AG04450 (cell line): Measurements from ENCODE around the gene ANO10. TPM values are rescaled to one million over a fixed set of nuclear protein-coding genes. Genes with fewer than 3 reads are reported as not detected.

ENCODE experiments used
- CTCF ChIA-PET: fragments of 300-600, 350-600 bp; formaldehyde crosslinking; extraction: SDS; loops from one replicate; lab custom pipeline; 2022; ENCODE audit warnings: antibody characterized with exemption, inconsistent platforms; lab: Charles Lee
- POLR2A ChIA-PET: fragments of 350-600 bp; formaldehyde crosslinking; extraction: SDS; loops from one replicate; lab custom pipeline; 2021; ENCODE audit warnings: antibody characterized with exemption, inconsistent platforms; lab: Yijun Ruan, JAX
- DNase-seq: peaks from one replicate; pipeline ENCODE4 v3.0.0-alpha.2; 2011; ENCODE audit warnings: low read depth, low spot score
- H3K27ac ChIP-seq: one replicate; pipeline ENCODE4 v1.5.1; 2012; ENCODE audit warnings: low read depth, low read length, control low read depth
- H3K27me3 ChIP-seq: one replicate; pipeline ENCODE4 v1.6.0; 2012; ENCODE audit warnings: low read length; ENCODE audit not compliant: control insufficient read depth, insufficient read depth
- H3K4me3 ChIP-seq: 2 replicates; pipeline ENCODE4 v1.5.1; 2011; ENCODE audit warnings: mild to moderate bottlenecking, low read depth, low read length, control low read depth
- H3K9me3 ChIP-seq: 2 replicates; pipeline ENCODE4 v1.5.1; 2012; ENCODE audit warnings: low read length; ENCODE audit not compliant: control insufficient read depth, insufficient read depth
- CTCF ChIP-seq: IDR thresholded peaks from 2 replicates; pipeline ENCODE4 v1.5.1; 2011; ENCODE audit warnings: low read depth, low read length, control low read depth, inconsistent platforms
- polyA plus RNA-seq: library from polyadenylated mRNA; depleted of rRNA; stranded (reverse); fragments of >200 nt; gene quantifications from 2 replicates; pipeline ENCODE4 v1.2.3, GENCODE V29; 2011

ANO10 gene
- polyA plus RNA-seq, 1 experiment, result 87.1 TPM

GRCh38 chr3:43346978-43347749 lies 274.6 kb downstream of the ANO10 start:
- no peak for TF ChIP-seq CTCF
- peaks cover 3% of the 10 kb centered on the region; the same call in 1 of the 2 replicates for H3K9me3 ChIP-seq
- ChIA-PET CTCF (interaction anchor here (1.4 to 1.5 kb wide), 2 partner anchors 11 to 186 kb away, joined by 3 read pairs; no protein-coding TSS in a partner anchor), POLR2A (no interaction called here)
- H3K4me3 ChIP-seq, result no peak overlapping the region
- no peak overlapping the region for H3K27ac ChIP-seq
- no peaks in the 10 kb centered on the region for H3K27me3 ChIP-seq
- DNase-seq, result no peak

- CTCF ChIA-PET, result interaction anchor here (1.4 to 1.5 kb wide), 2 partner anchors 12 to 185 kb away, joined by 3 read pairs; no protein-coding TSS in a partner anchor
- Histone ChIP-seq H3K4me3 (no peak overlapping the region), H3K27me3 (no peaks in the 10 kb centered on the region), H3K9me3 (peaks cover 3% of the 10 kb centered on the region; the same call in 1 of the 2 replicates), H3K27ac (no peak overlapping the region)
- TF ChIP-seq CTCF, result no peak
- no peak for DNase-seq
- POLR2A ChIA-PET, result no interaction called here
These were observed 275.9 kb downstream of the ANO10 start for GRCh38 chr3:43345877-43346276.

- TF ChIP-seq CTCF, result no peak
- no peaks in the 10 kb centered on the region for H3K27me3 ChIP-seq
- H3K4me3 ChIP-seq, result no peak overlapping the region
- ChIA-PET POLR2A (no interaction called here), CTCF (no interaction called here)
- no peak overlapping the region for H3K27ac ChIP-seq
- H3K9me3 ChIP-seq, result peaks cover 3% of the 10 kb centered on the region; the same call in 1 of the 2 replicates
- DNase-seq, result no peak
These were observed 276.6 kb downstream of the ANO10 start for GRCh38 chr3:43345246-43345645.

- ChIA-PET CTCF (no interaction called here), POLR2A (no interaction called here)
- no peak for TF ChIP-seq CTCF
- H3K9me3 ChIP-seq, result peaks cover 3% of the 10 kb centered on the region; the same call in 1 of the 2 replicates
- no peaks in the 10 kb centered on the region for H3K27me3 ChIP-seq
- H3K4me3 ChIP-seq, result no peak overlapping the region
- no peak for DNase-seq
- H3K27ac ChIP-seq, result no peak overlapping the region
These were observed 277.3 kb downstream of the ANO10 start for GRCh38 chr3:43344520-43344919.

- ChIA-PET POLR2A (no interaction called here), CTCF (no interaction called here)
- DNase-seq, result no peak
- Histone ChIP-seq H3K4me3 (no peak overlapping the region), H3K9me3 (peaks cover 3% of the 10 kb centered on the region; the same call in 1 of the 2 replicates), H3K27me3 (no peaks in the 10 kb centered on the region), H3K27ac (no peak overlapping the region)
- TF ChIP-seq CTCF, result no peak
These were observed 278.0 kb downstream of the ANO10 start for GRCh38 chr3:43343815-43344214.
